ENCODE results near the gene GIGYF2.

Gene GIGYF2

GRCh38 chr2:232870018-232870765 lies 173.1 kb downstream of the GIGYF2 start, which contains the start of gene SNORC:
Gene SNORC (plus strand): TSS chr2:232870264. CDS start chr2:232870342, 78 bp downstream.
- DNase-seq, result no peak

- DNase-seq, result no peak
Observed at GRCh38 chr2:232870766-232871371, 173.7 kb downstream of the GIGYF2 start.

GRCh38 chr2:232871418-232871834 lies 174.3 kb downstream of the GIGYF2 start:
- DNase-seq, result no peak

GRCh38 chr2:232871835-232872736 lies 175.0 kb downstream of the GIGYF2 start:
- DNase-seq, result no peak

GRCh38 chr2:232872826-232873225 lies 175.7 kb downstream of the GIGYF2 start:
- DNase-seq, result no peak

GRCh38 chr2:232873292-232873908 lies 176.3 kb downstream of the GIGYF2 start:
- DNase-seq, result no peak

GRCh38 chr2:232873909-232874641 lies 176.9 kb downstream of the GIGYF2 start:
- DNase-seq, result no peak

GRCh38 chr2:232874677-232875223 lies 177.6 kb downstream of the GIGYF2 start:
- DNase-seq, result no peak

- DNase-seq, result no peak
Observed at GRCh38 chr2:232875256-232876121, 178.4 kb downstream of the GIGYF2 start.

- no peak for DNase-seq
Observed at GRCh38 chr2:232876161-232876977, 179.2 kb downstream of the GIGYF2 start.

GRCh38 chr2:232876978-232877441 lies 179.9 kb downstream of the GIGYF2 start:
- DNase-seq, result no peak

GRCh38 chr2:232877940-232878511 lies 180.9 kb downstream of the GIGYF2 start:
- no peak for DNase-seq

GRCh38 chr2:232878855-232879617 lies 181.9 kb downstream of the GIGYF2 start:
- no peak for DNase-seq

- no peak for DNase-seq
Observed at GRCh38 chr2:232879618-232880494, 182.7 kb downstream of the GIGYF2 start.

GRCh38 chr2:232880764-232881351 lies 183.7 kb downstream of the GIGYF2 start:
- no peak for DNase-seq

- no peak for DNase-seq
Observed at GRCh38 chr2:232882085-232882484, 185.0 kb downstream of the GIGYF2 start.

- DNase-seq, result no peak
Observed at GRCh38 chr2:232882505-232883115, 185.5 kb downstream of the GIGYF2 start.

Measured in stimulated activated naive CD4-positive, alpha-beta T cell treated with Interleukin-2 at 50 U/mL for 16 hours (primary cell).